GM21423 (cell line): ENCODE measurements around the gene EPM2A.

Source experiments
- ATAC-seq: cut with Tn5 transposase; IDR thresholded peaks from one replicate; pipeline ENCODE4 v1.9.1; 2021; ENCODE audit warnings: mild to moderate bottlenecking, moderate library complexity; ENCODE audit not compliant: unreplicated experiment

The EPM2A gene

DNA sequence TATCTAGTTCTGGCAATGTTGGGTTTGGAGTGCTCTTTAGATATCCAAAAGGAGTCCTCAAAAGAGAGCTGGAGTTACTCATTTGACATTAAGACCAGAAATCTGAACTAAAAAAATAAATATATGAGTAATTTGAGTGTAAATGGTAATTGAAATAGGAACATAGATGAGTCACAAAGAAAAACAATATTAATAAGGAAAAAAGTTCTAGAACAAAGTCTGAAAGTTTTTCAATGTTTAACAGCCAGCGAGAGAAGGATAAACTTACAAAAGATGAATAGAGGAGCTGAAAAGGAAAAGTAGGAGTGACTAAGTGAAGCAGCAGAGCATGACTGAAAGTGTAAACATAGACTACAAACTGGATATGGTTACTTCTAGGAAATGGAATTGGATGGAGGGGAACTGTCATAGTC, 46.8 kb downstream of the EPM2A start:
- ATAC-seq = no peak

DNA sequence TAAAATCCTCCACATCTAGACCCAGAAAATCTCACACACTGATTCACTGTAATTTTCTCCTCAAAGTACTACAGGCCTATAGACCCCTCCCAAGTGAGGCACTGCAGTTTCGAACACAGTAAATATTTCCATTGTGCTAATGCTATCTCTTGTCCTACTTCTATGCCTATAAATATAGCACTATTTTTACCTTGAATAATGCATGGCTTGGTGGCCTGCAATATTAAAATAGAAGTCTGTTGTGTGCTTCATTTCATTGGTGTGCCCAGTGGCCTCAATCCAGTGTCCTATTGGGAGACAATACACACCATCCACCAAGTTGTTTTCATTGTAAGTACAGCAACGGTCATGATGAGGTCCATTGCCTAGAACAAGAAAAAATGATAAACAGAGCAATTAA, 49.4 kb downstream of the EPM2A start:
- ATAC-seq = no peak

DNA sequence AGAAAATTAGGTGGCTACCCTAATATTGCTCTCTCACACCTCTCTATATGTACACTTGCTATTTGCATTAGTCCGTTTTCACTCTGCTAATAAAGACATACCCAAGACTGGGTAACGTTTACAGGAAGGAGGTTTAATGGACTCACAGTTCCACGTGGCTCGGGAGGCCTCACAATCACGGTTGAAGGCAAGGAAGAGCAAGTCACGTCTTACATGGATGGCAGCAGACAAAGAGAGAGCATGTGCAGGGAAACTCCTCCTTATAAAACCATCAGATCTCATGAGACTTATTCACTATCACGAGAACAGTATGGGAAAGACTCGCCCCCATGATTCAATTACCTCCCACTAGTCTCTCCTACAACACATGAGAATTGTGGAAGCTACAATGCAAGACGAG, 53.4 kb downstream of the EPM2A start:
- ATAC-seq = no peak

DNA sequence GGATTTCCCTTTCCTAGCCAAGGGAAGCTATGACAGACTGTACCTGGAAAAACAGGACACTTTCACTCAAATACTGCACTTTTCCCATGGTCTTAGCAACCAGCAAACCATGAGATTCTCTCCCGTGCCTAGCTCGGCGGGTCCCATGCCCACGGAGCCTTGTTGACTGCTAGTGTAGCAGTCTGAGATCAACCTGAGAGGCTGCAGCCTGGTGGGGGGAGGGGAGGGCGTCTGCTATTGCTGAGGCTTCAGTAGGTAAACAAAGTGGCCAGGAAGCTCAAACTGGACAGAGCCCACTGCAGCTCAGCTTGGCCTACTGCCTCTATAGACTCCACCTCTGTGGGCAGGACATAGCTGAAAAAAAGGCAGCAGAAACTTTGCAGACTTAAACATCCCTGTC, 61.8 kb downstream of the EPM2A start:
- ATAC-seq = no peak

DNA sequence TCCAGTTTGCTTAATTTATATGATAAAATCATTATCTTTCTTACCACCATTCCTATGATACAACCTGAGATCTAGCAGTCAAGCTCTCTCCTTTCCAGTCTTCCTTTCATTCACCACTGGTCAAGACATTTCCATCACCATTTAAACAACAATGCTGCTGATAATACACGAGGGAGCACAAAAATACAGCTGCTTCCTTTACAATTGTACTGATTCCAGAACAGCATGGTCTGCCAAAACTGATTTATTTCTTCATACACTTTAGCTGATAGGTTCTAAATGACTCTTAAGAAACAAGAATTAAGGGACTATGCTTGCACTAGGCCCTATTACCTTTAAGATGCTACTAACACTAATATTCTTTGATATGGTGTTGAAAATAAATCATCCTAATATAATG, 65.0 kb downstream of the EPM2A start:
- ATAC-seq = no peak

DNA sequence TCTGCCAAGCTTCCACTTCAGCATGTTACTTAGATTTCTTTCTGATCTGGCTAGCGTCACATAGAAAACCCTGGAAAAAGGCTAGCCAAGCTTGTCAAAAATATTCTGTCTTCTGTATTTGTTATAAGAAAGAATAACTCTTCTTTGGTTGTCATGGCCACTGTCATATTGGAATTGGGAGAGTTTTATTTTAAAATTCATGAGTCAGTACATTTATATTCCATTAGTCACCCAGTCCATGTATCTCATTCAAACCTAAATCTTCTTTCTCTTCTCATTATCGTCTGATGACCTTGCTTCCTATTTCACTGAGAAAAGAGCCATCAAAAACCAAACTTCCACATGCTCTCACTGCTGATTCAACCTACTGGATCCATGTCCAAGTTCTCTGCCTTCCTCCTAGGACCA, 65.7 kb downstream of the EPM2A start:
- ATAC-seq = no peak

DNA sequence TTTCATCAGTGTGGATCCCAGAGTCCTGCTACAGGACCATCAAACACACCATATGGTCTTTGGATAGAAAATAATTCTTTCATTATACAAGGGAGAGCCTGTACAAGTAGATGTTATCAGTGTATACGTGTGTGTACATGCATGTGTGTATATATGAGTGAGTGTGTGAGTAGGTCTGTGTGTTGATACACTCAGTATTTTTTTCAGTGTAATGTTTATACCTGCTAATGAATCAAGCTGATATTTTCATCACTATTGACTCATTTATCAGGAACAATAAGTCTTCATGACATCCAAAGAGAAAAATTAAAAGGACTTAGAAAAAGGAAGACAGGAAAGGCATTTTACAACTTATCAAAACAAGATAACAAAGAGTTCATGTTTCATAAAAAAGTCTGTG, 66.5 kb downstream of the EPM2A start:
- no peak for ATAC-seq

DNA sequence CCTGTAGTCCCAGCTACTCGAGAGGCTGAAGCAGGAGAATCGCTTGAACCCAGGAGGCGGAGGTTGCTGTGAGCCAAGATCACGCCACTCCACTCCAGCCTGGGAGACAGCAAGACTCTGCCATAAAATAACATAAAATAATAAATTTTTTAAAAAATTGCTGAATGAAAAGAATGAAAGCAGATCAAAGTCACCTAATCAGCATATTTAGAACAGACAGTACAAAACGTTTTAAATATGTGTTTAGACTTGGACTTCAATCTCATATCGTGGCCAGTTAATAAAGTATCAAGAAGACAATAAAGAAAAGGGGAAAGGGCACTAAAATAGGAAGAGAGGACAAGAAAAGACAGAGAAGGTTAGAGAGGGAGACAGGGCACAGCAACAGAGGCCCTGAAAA, 74.6 kb downstream of the EPM2A start:
- no peak for ATAC-seq

DNA sequence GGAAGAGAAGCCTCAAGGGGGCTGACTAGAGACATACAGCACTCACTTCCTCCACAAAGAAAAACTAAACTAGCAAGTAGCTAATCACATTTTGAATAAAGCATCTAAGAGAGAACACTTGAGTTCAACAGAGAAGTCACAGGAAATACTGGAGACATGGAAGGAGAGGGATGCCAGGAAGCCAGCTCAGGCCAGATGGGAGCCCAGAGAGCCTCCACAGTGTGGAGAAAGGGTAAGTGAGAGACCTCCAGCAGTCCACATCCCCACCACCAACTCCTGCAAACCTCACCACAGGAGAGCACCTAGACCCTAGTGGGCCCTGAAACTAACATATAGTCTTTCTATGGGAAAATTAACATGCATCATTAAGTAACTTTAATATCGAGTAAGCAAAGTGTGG, 79.2 kb downstream of the EPM2A start:
- no peak for ATAC-seq

DNA sequence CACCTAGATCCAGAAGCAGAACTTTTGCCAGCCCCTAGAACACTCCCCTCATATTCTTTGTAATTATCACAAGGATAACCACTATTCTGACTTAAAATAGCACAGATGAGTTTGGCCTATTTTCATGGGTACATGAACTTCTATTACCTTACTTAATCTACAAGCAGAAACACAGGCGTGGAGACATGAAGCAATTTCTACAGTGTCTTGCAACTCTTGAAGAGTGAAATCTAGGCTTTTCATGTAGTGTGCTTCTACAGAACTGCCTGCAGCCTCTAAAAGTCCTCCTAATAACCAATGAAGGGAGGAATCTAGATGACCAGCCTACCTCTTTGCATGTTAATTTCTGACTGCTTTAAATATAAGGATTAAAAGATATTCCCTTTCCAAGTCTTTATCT, 82.7 kb downstream of the EPM2A start:
- no peak for ATAC-seq

DNA sequence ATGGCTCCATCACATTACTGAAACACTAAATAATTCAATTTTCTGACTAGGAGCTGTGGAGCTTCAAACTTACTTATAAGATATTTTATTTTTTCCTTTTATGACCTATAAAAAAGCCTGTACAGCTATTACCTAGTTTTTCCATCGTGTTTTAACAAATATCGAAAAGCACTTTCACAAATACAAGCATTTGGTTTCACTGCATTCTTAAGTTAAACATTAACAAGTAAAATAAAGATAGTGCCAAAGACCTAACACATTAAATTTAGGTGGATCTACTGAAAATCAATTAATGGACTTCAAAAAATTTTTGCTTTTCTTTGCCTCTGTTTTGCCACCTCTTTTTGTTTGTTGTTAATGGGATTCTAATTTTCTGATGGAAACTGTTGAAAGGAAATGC, 83.3 kb downstream of the EPM2A start:
- ATAC-seq = no peak

DNA sequence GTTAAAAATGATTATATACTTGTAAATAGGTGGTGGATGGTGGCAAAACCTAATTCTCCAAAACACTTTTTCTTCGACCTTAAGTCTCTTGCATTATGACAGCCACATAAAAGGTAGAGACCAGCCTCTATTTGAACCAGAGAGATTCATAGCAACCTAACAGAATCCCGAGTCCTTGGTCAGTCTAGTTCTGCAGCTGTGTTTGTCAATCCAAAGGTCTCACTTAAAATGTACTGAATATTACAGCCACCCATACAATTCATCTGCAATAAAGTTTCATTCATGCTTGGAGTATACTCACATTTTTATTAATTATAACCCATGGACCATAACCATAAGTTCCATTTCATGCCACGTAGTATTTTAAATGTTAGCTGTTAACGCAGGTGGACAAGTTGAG, 87.2 kb downstream of the EPM2A start:
- ATAC-seq = no peak

DNA sequence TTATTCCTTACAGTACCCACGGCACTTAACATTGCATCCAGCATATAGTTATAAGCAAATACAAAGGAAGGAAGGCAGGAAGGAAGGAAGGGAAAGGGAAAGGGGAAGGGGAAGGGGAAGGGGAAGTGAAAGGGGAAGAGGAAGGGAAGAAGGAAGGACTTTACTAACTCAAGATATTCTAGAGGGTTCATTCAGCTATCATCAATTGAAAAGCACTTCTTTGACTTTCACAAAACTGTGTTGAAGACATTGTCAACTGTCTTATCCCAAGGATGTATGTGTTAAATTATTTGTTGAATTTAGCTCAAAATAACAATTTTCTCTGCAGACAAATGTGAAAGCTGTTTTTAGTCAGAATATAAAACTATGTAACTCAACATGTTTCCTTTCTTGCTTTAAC, 87.7 kb downstream of the EPM2A start:
- no peak for ATAC-seq

DNA sequence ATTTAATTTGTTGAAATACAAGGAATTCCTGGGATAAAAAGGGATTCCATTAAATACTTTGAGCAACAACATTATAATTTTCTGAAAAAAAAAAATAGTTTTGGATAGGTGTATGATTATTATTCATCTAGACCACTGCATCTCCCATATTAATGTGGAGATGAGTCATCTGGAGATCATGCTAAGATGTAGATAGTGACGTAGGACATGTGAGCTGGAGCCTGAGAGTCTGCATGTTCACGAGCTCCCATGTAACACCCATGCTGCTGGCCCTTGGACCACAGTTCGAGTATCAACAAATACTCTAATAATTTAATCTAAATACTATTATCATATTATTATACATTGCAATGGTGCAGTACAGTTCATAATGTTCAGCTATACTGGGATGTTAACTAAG, 91.6 kb downstream of the EPM2A start:
- ATAC-seq = no peak

DNA sequence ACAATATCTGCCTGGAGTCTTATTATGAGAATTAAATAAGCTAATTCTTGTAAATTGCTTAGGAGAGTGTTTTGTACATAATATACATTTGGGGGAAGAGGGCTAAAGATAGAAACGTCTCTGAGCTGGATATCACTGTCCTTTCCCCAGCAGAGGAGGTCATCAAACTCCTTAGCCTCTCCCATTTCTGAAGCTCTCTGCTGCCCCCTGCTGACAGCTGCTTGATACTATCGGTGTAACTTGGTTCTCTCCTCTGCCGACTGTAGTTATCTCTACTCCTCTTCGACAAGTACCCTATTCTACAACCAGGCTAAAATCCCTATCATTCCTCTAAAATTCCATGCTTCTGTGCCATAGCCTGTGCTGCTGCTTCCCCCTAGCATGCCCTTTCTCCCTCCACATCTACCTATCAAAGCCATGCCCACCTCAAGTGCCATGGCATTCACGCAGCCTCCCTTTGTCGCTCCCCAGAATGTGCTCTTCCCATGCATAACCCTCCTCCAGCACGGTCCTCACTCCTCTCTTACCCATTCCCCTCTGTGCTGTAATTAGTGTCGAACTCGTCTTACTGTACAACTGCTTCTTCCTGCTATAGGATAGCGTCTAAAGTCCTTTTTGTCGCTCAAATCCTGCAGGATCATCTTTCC, 101.2 kb downstream of the EPM2A start:
- ATAC-seq = peak; percentile 96

DNA sequence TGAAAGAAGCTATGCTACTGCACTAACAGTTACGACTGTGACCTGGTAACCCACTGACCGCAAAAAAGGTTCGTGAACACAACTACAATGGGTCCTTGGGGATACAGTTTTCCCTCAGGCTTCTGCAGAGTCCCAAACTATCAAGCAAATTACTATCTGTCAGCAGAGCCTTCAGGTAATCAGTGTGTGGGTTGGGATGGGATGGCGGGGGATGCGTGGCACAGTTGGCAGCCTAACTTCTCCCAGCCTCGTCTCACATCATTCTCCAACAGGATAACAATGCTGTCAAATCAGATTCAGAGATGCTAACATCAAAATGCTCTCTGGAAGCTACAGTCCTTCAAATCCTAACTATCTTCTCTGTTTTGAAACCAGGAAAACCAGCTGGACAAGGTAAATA, 102.3 kb downstream of the EPM2A start:
- ATAC-seq = no peak

DNA sequence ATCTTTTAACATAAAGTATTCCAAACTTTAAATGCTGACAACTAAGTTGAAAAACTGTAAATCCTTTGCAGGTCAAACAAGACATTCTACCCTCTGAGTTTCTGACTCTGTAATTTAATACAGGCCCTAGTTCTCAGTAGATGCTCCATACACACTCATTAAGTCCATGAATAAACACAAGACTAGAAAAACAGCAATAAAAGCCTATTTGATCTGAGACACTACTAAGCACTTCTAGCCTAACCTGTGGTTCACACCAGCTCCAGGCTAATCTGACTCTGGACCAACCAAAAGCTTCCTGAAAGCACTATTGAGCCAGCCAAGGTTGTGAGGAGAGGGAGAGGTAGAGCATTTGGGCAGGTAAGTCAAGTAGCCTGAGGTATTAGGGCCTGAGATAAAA, 103.9 kb downstream of the EPM2A start:
- ATAC-seq = no peak

DNA sequence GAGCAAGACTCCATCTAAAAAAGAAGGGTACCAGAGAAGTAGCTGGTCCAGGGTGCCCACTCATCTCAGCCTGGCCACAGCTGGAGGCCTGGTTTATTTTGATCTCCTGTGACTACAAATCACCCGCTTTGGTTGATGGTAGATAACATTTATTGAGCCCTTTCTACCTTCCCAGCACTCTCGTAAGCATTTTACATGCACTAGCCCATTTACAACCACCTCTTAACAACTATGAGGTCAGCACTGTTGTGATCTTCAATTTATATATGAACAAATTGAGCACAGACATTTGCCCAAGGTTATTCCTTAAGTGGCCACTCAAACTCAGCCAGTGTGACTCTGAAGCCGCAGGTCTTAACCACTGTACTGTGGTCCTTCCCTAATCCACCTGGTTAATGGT, 104.7 kb downstream of the EPM2A start:
- ATAC-seq = no peak

DNA sequence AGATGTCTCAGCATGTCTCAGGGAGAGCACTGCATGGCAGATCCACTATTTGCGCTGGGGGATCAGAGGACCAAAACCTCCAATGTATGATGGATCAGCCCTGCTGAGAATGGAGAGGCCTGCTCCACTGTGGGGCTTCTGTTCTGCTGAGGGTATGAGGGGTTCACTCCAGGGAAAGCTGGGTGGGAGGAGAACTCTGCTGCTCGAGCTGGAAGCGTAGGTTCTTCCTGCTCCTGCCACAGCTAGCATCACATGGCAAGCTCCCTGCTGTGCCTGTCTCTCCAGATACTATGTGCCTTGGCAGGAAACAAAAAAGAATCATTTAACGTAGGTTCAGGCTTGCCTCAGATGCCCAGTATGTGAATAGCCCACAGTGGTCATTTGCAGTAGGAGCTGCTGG, 105.8 kb downstream of the EPM2A start:
- no peak for ATAC-seq

DNA sequence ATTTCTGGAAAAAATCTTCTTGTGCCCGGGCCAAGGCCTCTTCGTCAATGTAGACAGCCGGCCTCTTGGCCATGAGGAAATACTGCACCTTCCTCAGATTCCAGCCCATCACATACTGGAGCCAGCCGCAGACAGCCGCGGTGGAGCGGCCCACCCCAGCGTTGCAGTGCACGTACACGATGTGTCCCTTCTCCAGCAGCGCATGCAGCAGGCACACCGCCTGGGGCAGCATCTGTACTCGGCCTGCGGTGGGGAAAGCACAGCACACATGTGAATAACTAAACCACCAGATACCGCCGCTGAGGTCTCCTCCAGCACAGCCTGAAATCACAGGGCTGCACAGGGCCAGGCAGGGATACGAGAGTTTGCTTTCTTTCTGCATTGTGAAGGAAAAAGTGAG, 107.9 kb downstream of the EPM2A start:
- no peak for ATAC-seq

DNA sequence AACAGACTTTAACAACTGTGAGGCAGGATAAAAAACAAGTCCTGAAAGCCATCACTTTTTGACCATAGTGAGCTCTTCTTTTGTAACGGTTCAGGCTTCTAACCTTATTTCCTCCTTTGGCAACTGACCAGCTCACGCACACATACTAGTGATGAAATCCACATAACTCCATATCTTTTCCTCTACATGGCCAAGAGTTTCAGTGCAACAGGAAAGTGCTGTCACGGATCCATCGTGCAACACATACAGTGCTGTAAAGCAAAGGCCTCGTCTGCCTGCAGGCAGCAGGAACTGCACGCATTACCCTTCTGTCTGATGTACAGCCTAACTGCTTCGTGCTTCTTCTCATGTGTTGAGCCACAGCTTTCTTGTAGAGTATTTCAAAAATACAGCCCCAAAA, 108.5 kb downstream of the EPM2A start:
- ATAC-seq = no peak

DNA sequence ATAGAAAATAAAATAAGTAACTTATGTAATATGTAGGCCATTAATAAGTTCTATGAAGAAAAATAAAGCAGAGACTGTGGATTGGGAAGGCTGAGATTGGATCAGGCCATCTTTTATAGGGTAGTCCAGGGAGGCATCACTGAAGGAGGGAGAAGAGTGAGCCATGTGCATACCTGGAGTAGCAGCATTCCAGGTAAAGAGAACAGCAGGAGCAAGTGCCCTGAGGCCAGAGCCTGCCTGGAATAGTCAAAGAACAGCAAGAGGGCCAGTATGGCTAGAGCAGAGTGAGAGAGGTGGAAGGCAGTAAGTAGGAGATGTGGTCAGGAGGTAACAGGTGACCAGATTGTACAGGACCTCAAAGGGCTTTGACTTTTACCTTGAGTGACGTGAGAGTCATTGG, 112.1 kb downstream of the EPM2A start:
- ATAC-seq = no peak

DNA sequence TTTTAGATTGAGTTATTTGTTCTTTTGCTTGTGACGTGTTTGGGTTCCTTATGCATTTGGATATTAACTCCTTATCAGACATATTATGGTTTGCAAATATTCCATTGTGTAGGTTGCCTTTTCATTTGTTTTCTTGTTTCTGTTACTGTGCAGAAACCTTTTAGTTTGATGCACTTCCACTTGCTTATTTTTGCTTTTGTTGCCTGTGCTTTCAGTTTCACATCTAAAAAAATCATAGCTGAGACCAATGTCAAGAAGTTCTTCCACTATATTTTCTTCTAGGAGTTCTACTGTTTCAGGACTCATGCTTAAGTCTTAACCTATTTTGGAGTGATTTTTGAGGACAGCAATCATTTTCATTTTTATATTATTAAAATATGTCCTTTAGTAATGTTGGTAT, 113.5 kb downstream of the EPM2A start:
- ATAC-seq = peak; percentile 56

DNA sequence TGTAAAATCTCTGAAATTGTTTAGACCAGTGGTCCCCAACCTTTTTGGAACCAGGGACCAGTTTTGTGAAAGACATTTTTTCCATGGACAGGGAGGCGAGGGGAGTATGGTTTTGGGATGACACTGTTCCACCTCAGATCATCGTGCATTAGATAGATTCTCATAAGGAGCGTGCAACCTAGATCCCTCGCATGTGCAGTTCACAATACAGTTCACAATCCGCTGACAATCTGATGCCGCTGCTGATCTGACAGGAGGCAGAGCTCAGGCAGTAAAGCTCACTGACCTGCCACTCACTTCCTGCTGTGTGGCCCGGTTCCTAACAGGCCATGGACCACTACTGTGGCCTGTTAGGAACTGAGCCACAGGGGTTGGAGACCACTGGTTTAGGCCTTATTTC, 115.2 kb downstream of the EPM2A start:
- ATAC-seq = no peak
